Progenitor cell of endocrine pancreas (in vitro differentiated cells): ENCODE data around the gene FMN1. TPM values are rescaled to one million over a fixed set of nuclear protein-coding genes. Genes with fewer than 3 reads are reported as not detected.

ENCODE experiments used
- DNase-seq: peaks from one replicate; pipeline ENCODE4 v3.0.0; 2021; ENCODE audit warnings: low spot score; ENCODE audit not compliant: unreplicated experiment
- H3K27ac Mint-ChIP-seq: 2 replicates; pipeline ENCODE4 v1.8.0; 2021; ENCODE audit warnings: mild to moderate bottlenecking, moderate library complexity, mixed read lengths
- H3K27me3 Mint-ChIP-seq: 2 replicates; pipeline ENCODE4 v1.8.0; 2021; ENCODE audit warnings: mixed read lengths
- H3K36me3 Mint-ChIP-seq: 2 replicates; pipeline ENCODE4 v1.8.0; 2022; ENCODE audit warnings: mixed read lengths; ENCODE audit not compliant: insufficient read depth
- H3K4me1 Mint-ChIP-seq: 2 replicates; pipeline ENCODE4 v1.8.0; 2021; ENCODE audit warnings: low read depth, mixed read lengths
- H3K4me3 Mint-ChIP-seq: 2 replicates; pipeline ENCODE4 v1.8.0; 2021; ENCODE audit warnings: low read depth, mild to moderate bottlenecking, moderate library complexity, mixed read lengths
- H3K9me3 Mint-ChIP-seq: 2 replicates; pipeline ENCODE4 v1.8.0; 2021; ENCODE audit warnings: low read depth, mixed read lengths
- total RNA-seq: library from RNA; stranded (reverse); gene quantifications from 2 replicates; pipeline ENCODE4 v1.2.1, GENCODE V29; 2021
- TF ChIP-seq, protein P1 (sequence below): fragments of 200-600 bp; sonication (generic); IDR thresholded peaks from one replicate; pipeline ENCODE4 v1.5.0; 2021; ENCODE audit warnings: antibody characterized with exemption, mild to moderate bottlenecking; ENCODE audit not compliant: unreplicated experiment

Gene FMN1
- total RNA-seq, 1 donor from 2014 or later, result 0.41 TPM

GRCh38 chr15:32878869-32879805 lies 315.4 kb downstream of the FMN1 start:
- H3K36me3 Mint-ChIP-seq, result no peaks in the 10 kb centered on the region
- no peak for DNase-seq
- TF ChIP-seq, protein P1, sequence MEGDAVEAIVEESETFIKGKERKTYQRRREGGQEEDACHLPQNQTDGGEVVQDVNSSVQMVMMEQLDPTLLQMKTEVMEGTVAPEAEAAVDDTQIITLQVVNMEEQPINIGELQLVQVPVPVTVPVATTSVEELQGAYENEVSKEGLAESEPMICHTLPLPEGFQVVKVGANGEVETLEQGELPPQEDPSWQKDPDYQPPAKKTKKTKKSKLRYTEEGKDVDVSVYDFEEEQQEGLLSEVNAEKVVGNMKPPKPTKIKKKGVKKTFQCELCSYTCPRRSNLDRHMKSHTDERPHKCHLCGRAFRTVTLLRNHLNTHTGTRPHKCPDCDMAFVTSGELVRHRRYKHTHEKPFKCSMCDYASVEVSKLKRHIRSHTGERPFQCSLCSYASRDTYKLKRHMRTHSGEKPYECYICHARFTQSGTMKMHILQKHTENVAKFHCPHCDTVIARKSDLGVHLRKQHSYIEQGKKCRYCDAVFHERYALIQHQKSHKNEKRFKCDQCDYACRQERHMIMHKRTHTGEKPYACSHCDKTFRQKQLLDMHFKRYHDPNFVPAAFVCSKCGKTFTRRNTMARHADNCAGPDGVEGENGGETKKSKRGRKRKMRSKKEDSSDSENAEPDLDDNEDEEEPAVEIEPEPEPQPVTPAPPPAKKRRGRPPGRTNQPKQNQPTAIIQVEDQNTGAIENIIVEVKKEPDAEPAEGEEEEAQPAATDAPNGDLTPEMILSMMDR, result no peak
- no peak overlapping the region for H3K27ac Mint-ChIP-seq
- H3K4me3 Mint-ChIP-seq, result no peak overlapping the region
- peaks cover 8% of the 10 kb centered on the region for H3K4me1 Mint-ChIP-seq
- no peaks in the 10 kb centered on the region for H3K9me3 Mint-ChIP-seq
- peaks cover 11% of the 10 kb centered on the region for H3K27me3 Mint-ChIP-seq

DNA sequence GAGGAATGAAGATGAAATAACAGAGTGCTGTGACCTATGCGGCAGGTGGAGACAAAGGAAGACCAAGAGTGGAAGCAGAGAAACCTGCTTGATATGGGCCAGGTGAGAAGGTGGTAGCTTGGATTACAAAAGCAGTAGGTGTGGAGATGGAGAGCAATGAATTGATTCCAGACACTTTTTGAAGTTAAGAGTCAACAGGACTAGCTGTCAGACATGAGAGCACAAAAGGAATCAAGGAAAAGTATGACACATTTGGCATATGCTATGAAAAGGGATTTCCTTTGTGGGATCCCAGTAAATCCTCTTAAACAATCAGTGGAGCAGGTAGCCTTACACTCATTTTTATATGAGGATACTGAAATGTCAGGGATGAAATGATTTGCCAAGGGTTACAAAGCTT lies 316.2 kb downstream of the FMN1 start:
- TF ChIP-seq, protein P1, result no peak
- no peak for DNase-seq
- Mint-ChIP-seq H3K4me1 (peaks cover 8% of the 10 kb centered on the region), H3K27me3 (peaks cover 12% of the 10 kb centered on the region), H3K4me3 (no peak overlapping the region), H3K36me3 (no peaks in the 10 kb centered on the region), H3K27ac (no peak overlapping the region), H3K9me3 (no peaks in the 10 kb centered on the region)

DNA sequence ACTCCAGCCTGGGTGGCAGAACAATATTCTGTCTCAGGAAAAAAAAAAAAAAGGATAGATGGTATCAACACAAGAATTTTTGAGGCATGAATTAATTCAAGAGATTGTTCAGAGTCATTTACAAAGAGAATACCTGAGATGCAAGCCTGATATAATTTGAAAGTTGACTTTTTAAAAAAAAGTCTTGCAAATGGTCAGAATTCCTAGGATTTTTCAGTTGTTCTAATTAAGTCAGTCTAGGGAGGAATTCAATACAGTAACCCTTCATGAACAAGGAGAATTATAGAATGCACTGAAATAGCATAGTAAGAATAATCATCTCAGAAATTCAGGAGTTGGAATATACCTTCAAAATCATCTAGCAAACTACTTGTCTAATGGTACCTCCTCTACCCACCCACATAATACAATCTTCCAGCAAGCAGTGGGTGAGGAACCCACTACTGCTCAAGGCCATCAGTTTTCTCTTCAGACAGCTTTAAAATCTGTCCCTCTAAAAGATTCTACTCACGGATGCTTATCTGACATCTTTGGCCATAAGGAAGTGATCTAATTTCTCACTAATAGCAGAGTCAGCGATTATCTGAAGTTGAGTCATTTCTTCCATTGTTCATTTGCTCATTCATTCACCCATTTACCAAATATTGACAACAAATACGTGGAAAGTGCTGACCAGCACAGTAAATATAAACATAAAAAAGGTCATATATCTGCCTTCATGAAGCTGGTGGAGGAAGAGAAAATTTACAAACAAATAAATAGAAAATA lies 317.1 kb downstream of the FMN1 start:
- no peak overlapping the region for H3K4me3 Mint-ChIP-seq
- H3K36me3 Mint-ChIP-seq, result no peaks in the 10 kb centered on the region
- peaks cover 8% of the 10 kb centered on the region for H3K4me1 Mint-ChIP-seq
- no peak overlapping the region for H3K27ac Mint-ChIP-seq
- no peaks in the 10 kb centered on the region for H3K9me3 Mint-ChIP-seq
- H3K27me3 Mint-ChIP-seq, result peaks cover 13% of the 10 kb centered on the region
- TF ChIP-seq, protein P1, result no peak
- no peak for DNase-seq

DNA sequence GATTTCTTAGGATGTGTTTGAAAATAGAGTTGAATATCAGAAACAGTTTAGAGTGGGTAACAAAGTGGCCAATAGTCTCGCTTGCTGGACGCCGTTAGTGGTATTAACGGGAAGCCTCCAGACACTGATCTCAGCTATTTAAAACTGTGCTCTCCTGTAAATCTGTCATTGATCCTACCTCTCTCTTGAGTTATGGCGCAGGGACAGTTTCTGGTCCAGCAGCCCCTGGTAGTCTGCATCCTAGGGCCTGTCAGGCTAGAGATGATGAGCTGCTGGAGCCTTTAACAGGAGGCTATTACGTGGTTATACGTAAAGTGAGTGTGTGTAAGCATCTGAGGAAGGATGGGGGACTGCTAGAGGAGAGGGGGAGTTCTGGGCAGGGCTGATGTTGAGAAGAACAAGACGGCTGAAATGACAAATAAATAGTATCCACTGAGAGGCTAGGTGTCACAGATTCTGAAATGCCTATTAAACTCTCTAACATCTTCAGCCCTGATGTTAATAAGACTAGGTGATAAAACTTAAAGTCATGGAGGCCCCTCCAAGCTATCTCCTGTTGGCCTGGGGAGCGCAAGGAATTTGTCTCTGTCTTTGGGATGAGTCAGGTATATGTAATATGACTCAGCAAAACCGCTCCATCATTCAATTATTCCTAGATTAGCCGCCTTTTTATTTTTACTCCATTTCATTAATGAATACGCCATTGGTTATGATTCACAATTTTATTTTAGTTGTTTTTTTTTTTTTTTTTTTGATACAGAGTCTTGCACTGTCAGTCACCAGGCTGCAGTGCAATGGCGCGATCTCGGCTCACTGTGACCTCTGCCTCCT lies 321.0 kb downstream of the FMN1 start:
- no peak for DNase-seq
- TF ChIP-seq, protein P1, result no peak
- Mint-ChIP-seq H3K9me3 (no peaks in the 10 kb centered on the region), H3K27me3 (peaks cover 24% of the 10 kb centered on the region), H3K36me3 (no peaks in the 10 kb centered on the region), H3K4me3 (no peak overlapping the region), H3K4me1 (peaks cover 8% of the 10 kb centered on the region), H3K27ac (no peak overlapping the region)
